GM12873 (cell line): ENCODE results near the gene RNASE7.

Experiments used
- TF ChIP-seq, protein P1 (sequence below): IDR thresholded peaks from 2 replicates; pipeline ENCODE4 v1.5.1; 2012; ENCODE audit warnings: low read depth, mild to moderate bottlenecking, moderate library complexity, low read length, control low read depth; ENCODE audit not compliant: insufficient read depth; ENCODE audit errors: missing control alignments

RNASE7 gene

DNA sequence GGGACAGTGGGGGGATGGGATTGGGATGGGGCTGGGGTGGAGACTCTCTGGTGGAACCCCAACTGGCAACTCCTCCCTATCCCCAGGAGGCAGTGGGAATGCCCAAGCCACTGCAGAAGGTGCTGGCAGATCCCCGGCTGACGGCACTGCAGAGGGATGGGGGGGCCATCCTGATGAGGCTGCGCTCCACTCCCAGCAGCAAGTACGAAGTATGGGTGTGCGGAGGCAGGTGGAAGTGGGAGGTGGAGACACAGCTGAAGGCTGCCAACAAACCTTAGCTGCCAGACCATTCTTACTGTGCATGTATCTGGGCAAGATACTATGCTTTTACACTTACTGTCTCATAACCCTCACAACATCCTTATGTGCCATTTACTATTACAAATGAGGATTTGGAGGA is 36.1 kb downstream of the RNASE7 start:
- TF ChIP-seq, protein P1, sequence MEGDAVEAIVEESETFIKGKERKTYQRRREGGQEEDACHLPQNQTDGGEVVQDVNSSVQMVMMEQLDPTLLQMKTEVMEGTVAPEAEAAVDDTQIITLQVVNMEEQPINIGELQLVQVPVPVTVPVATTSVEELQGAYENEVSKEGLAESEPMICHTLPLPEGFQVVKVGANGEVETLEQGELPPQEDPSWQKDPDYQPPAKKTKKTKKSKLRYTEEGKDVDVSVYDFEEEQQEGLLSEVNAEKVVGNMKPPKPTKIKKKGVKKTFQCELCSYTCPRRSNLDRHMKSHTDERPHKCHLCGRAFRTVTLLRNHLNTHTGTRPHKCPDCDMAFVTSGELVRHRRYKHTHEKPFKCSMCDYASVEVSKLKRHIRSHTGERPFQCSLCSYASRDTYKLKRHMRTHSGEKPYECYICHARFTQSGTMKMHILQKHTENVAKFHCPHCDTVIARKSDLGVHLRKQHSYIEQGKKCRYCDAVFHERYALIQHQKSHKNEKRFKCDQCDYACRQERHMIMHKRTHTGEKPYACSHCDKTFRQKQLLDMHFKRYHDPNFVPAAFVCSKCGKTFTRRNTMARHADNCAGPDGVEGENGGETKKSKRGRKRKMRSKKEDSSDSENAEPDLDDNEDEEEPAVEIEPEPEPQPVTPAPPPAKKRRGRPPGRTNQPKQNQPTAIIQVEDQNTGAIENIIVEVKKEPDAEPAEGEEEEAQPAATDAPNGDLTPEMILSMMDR, result no peak

DNA sequence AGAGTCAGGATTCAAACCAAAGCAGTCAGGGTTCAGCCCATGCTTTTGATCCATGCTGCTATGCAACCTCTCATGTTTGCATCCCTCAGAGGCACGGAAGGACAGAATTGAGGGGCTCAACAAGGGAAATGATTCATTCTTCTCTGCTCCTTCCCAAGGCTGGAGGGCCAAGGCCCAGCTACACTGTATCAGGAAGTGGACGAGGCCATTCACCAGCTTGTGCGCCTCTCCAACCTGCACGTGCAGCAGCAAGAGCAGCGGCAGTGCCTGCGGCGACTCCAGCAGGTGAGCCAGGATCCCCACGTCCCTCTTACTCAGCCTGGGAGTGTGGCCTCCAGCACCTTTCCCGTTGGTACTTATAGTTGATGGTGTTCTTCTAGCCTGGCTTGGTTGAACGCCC is 36.6 kb downstream of the RNASE7 start:
- TF ChIP-seq, protein P1, result no peak

DNA sequence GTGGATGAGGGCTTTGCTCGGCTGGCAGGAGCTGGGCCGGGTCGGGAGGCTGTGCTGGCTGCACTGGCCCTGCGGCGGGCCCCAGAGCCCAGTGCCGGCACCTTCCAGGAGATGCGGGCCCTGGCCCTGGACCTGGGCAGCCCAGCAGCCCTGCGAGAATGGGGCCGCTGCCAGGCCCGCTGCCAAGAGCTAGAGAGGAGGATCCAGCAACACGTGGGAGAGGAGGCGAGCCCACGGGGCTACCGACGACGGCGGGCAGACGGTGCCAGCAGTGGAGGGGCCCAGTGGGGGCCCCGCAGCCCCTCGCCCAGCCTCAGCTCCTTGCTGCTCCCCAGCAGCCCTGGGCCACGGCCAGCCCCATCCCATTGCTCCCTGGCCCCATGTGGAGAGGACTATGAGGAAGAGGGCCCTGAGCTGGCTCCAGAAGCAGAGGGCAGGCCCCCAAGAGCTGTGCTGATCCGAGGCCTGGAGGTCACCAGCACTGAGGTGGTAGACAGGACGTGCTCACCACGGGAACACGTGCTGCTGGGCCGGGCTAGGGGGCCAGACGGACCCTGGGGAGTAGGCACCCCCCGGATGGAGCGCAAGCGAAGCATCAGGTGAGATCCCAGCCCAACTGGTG is 39.5 kb downstream of the RNASE7 start:
- TF ChIP-seq, protein P1, result no peak

DNA sequence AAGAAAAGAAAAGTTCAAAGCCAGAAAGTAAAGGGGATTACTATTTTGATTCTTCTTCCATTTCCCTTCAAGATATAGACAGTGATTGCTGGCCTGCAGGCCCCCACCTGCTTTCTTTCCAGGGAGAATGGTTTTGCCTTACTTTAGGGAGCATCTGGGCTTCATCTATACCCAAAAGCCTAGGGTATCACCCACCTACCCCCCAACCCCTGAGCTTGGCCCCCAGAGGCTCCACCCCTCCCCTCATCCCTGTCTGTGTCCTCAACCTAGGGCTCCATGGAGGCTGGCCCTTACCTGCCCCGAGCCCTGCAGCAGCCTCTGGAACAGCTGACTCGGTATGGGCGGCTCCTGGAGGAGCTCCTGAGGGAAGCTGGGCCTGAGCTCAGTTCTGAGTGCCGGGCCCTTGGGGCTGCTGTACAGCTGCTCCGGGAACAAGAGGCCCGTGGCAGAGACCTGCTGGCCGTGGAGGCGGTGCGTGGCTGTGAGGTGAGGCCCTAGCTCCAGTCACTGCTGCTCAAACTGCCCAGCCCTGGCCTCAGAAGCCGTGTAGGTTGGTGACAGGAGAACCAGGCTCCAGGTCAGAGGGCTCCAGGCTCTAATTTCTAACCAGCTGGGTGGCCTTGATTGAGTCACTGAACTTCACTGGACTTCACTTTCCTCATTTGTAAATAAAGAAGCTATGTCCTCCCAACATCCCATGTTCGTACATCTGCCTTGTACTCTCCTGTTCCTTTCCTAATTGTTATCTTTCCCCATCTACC is 41.6 kb downstream of the RNASE7 start:
- TF ChIP-seq, protein P1, result no peak

DNA sequence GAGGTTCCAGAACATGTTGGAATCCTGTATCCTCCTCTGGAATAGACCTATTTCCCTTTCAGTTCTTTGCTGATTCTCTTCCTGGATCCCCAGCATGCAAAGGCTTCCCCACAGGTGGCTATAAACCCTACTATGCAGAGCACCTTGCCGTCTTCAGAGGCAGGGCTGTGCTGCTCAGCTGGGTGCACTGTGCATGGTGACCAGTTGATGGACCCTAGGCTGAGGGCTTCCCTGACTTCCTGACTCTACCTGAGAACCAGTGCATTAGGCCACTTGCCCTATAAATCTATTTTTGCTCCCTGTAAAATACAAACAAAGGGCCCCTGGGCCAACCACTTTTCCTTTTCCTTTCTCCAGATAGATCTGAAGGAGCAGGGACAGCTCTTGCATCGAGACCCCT is 42.2 kb downstream of the RNASE7 start:
- TF ChIP-seq, protein P1, result no peak

DNA sequence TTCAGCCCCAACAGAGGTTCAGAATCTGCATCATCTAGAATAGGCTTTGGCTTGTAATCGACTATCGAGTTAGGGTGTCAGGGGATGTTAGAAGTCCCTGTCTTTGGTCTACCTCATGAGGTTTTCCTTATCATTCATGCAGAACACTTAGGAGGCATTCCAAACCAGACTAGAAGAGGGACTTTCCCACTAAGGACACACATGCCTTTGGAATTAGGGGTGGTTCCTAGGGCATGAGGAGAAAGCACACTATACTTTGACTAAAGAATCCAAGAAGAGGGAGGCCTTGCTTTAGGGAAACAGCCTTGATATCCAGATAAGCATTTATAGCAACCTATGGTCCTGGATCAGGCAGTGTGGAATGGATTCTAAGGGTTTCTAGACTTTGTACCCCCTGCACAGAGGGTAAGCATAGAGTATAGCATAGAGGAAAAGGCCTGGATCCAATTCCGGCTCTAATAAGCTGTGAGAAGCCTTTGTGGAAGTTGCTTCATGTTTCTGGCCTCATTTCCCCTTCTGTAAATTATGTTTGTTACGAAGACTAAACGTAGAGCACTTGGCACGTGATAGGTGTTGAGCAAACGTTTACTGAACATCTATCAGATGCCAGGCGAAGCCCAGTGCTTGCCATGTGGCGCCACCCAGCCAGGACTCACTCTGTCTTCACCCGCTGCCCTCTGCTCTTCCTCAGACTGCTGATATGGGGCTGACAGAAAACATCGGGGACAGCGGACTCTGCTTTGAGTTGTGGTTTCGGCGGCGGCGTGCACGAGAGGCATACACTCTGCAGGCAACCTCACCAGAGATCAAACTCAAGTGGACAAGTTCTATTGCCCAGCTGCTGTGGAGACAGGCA is 43.1 kb downstream of the RNASE7 start:
- TF ChIP-seq, protein P1, result no peak

DNA sequence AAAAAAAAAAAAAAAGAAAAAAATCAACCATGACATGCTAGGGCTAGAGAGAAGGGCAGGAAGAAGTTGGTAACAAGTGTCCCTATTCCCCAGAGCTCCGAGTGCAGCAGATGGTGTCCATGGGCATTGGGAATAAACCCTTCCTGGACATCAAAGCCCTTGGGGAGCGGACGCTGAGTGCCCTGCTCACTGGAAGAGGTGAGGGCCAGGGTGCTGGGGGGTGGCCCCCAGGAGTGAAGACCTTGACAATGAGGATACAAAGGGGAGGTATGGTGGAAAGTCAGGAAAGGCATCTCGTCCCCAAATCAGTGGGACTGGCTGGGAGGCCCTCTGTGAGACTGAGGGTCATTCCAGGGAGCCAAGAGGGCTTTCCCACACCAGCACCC is 44.7 kb downstream of the RNASE7 start:
- TF ChIP-seq, protein P1, result no peak
